HG02870 (cell line): Measurements from ENCODE around the gene SOX13.

Source experiments
- ATAC-seq: cut with Tn5 transposase; IDR thresholded peaks from one replicate; pipeline ENCODE4 v1.9.1; 2021; ENCODE audit warnings: mild to moderate bottlenecking, moderate library complexity; ENCODE audit not compliant: unreplicated experiment

The SOX13 gene

GRCh38 chr1:204128464-204128963 is 55.6 kb downstream of the SOX13 start:
- no peak for ATAC-seq

- no peak for ATAC-seq
Observed at GRCh38 chr1:204128964-204129896, 56.3 kb downstream of the SOX13 start.

GRCh38 chr1:204130178-204130577 is 57.3 kb downstream of the SOX13 start:
- ATAC-seq, result no peak

GRCh38 chr1:204130981-204131892 is 58.3 kb downstream of the SOX13 start:
- ATAC-seq, result no peak

GRCh38 chr1:204131978-204132377 is 59.1 kb downstream of the SOX13 start:
- ATAC-seq, result no peak

- no peak for ATAC-seq
Observed at GRCh38 chr1:204132718-204133117, 59.8 kb downstream of the SOX13 start.

GRCh38 chr1:204134103-204134502 is 61.2 kb downstream of the SOX13 start:
- ATAC-seq, result no peak

GRCh38 chr1:204136814-204137213 is 63.9 kb downstream of the SOX13 start:
- ATAC-seq, result no peak

GRCh38 chr1:204139088-204139487 is 66.2 kb downstream of the SOX13 start:
- no peak for ATAC-seq

- no peak for ATAC-seq
Observed at GRCh38 chr1:204139952-204140351, 67.0 kb downstream of the SOX13 start.

GRCh38 chr1:204141131-204141530 is 68.2 kb downstream of the SOX13 start:
- no peak for ATAC-seq

GRCh38 chr1:204142032-204142974 is 69.4 kb downstream of the SOX13 start:
- no peak for ATAC-seq

- no peak for ATAC-seq
Observed at GRCh38 chr1:204143276-204144041, 70.5 kb downstream of the SOX13 start.

- no peak for ATAC-seq
Observed at GRCh38 chr1:204145033-204145504, 72.2 kb downstream of the SOX13 start.

GRCh38 chr1:204146309-204146708 is 73.4 kb downstream of the SOX13 start:
- ATAC-seq, result no peak

- ATAC-seq, result no peak
Observed at GRCh38 chr1:204146965-204147364, 74.0 kb downstream of the SOX13 start.

GRCh38 chr1:204147406-204148383 is 74.8 kb downstream of the SOX13 start:
- ATAC-seq, result no peak

GRCh38 chr1:204149107-204149506 is 76.2 kb downstream of the SOX13 start:
- ATAC-seq, result no peak
